WERI-Rb-1 (cell line): Measurements from ENCODE around the gene RAPGEF1.

Experiments
- DNase-seq: peaks from one replicate; pipeline ENCODE4 v3.0.0-alpha.2; 2020
- H3K27ac ChIP-seq: fragments of 250-450 bp; sonication (Bioruptor Pico); 2 replicates; pipeline ENCODE4 v1.5.1; 2020; ENCODE audit warnings: mild to moderate bottlenecking, moderate library complexity
- H3K27me3 ChIP-seq: fragments of 250-450 bp; sonication (Bioruptor Pico); 2 replicates; pipeline ENCODE4 v1.5.1; 2021; ENCODE audit warnings: mild to moderate bottlenecking, low read depth, moderate library complexity; ENCODE audit not compliant: insufficient read depth, severe bottlenecking
- H3K36me3 ChIP-seq: fragments of 250-450 bp; sonication (Bioruptor Pico); 2 replicates; pipeline ENCODE4 v1.5.1; 2020; ENCODE audit warnings: mild to moderate bottlenecking, moderate library complexity
- H3K4me3 ChIP-seq: 2 replicates; pipeline ENCODE4 v1.5.1; 2011; ENCODE audit warnings: low read depth, mild to moderate bottlenecking, control low read depth, low read length
- H3K9me3 ChIP-seq: fragments of 250-450 bp; sonication (Bioruptor Pico); 2 replicates; pipeline ENCODE4 v1.5.1; 2021; ENCODE audit warnings: mild to moderate bottlenecking, moderate library complexity; ENCODE audit not compliant: severe bottlenecking
- TF ChIP-seq, protein P1 (sequence below): IDR thresholded peaks from 2 replicates; pipeline ENCODE4 v1.5.1; 2011; ENCODE audit warnings: low read depth, mild to moderate bottlenecking, control low read depth, inconsistent platforms, low read length

The RAPGEF1 gene

GRCh38 chr9:131589124-131589711 is 150.7 kb downstream of the RAPGEF1 start:
- Histone ChIP-seq H3K36me3 (peaks cover 28% of the 10 kb centered on the region), H3K9me3 (no peaks in the 10 kb centered on the region), H3K27ac (no peak overlapping the region), H3K27me3 (no peaks in the 10 kb centered on the region), H3K4me3 (no peak overlapping the region)
- no peak for DNase-seq
- TF ChIP-seq, protein P1, sequence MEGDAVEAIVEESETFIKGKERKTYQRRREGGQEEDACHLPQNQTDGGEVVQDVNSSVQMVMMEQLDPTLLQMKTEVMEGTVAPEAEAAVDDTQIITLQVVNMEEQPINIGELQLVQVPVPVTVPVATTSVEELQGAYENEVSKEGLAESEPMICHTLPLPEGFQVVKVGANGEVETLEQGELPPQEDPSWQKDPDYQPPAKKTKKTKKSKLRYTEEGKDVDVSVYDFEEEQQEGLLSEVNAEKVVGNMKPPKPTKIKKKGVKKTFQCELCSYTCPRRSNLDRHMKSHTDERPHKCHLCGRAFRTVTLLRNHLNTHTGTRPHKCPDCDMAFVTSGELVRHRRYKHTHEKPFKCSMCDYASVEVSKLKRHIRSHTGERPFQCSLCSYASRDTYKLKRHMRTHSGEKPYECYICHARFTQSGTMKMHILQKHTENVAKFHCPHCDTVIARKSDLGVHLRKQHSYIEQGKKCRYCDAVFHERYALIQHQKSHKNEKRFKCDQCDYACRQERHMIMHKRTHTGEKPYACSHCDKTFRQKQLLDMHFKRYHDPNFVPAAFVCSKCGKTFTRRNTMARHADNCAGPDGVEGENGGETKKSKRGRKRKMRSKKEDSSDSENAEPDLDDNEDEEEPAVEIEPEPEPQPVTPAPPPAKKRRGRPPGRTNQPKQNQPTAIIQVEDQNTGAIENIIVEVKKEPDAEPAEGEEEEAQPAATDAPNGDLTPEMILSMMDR: no peak

GRCh38 chr9:131588396-131588795 is 151.5 kb downstream of the RAPGEF1 start:
- Histone ChIP-seq H3K27me3 (no peaks in the 10 kb centered on the region), H3K36me3 (peaks cover 36% of the 10 kb centered on the region), H3K4me3 (no peak overlapping the region), H3K27ac (no peak overlapping the region), H3K9me3 (no peaks in the 10 kb centered on the region)
- DNase-seq: no peak
- TF ChIP-seq, protein P1: no peak

GRCh38 chr9:131587906-131588305 is 152.0 kb downstream of the RAPGEF1 start:
- Histone ChIP-seq H3K27me3 (no peaks in the 10 kb centered on the region), H3K9me3 (no peaks in the 10 kb centered on the region), H3K4me3 (no peak overlapping the region), H3K36me3 (peaks cover 41% of the 10 kb centered on the region), H3K27ac (no peak overlapping the region)
- TF ChIP-seq, protein P1: no peak
- DNase-seq: no peak

DNA sequence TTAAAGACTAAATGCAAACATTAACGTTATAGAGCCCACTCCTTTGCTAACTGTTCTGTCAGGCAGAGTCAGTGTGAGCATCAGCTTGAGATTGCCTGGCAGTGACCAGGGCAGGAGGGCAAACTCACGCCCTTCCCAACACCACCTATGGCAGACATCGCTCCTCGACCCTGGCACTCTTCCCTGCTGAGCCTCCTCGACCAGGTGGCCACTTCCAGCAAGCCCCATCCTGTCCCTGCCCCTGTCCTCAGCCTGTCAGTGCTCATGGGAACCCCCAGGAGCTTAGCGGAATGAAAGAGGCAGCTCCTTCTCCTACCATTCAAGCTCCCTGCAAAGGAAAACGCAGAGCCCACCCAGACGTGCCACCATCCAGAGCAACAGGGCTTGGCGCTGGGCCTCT is 152.5 kb downstream of the RAPGEF1 start:
- Histone ChIP-seq H3K27ac (no peak overlapping the region), H3K9me3 (no peaks in the 10 kb centered on the region), H3K4me3 (no peak overlapping the region), H3K36me3 (peaks cover 46% of the 10 kb centered on the region), H3K27me3 (no peaks in the 10 kb centered on the region)
- DNase-seq: no peak
- TF ChIP-seq, protein P1: no peak

- Histone ChIP-seq H3K27ac (no peak overlapping the region), H3K27me3 (no peaks in the 10 kb centered on the region), H3K36me3 (peaks cover 63% of the 10 kb centered on the region), H3K9me3 (no peaks in the 10 kb centered on the region), H3K4me3 (no peak overlapping the region)
- no peak for DNase-seq
- TF ChIP-seq, protein P1: no peak
Measured at GRCh38 chr9:131585375-131585774, 154.5 kb downstream of the RAPGEF1 start.

DNA sequence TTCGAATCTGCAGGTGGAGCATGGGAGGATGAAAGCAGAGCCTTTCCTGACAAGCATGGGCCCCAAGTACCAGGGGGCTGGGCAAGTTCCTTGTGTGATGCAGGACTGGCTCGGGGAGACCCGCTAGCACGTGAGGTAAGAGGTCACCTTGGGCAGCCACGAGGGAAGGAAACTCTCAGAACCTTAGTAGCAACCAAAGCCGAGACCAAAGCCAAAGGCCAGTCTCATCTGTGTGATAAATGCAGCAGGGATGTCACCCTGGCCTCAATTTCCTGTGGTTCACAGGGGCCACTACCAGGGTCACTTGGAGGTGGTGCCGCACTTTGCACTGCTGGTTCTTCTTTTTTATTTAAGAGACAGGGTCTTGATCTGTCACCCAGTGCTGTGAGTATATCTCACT is 155.0 kb downstream of the RAPGEF1 start:
- no peaks in the 10 kb centered on the region for H3K27me3 ChIP-seq
- DNase-seq: no peak
- TF ChIP-seq, protein P1: no peak
- H3K36me3 ChIP-seq: peaks cover 68% of the 10 kb centered on the region
- no peaks in the 10 kb centered on the region for H3K9me3 ChIP-seq
- H3K4me3 ChIP-seq: no peak overlapping the region
- H3K27ac ChIP-seq: no peak overlapping the region
